HFFc6 (cell line): ENCODE measurements around the gene RASGRF2. TPM values are rescaled to one million over a fixed set of nuclear protein-coding genes. Genes with fewer than 3 reads are reported as not detected.

Experiments used
- DNase-seq: peaks from one replicate; pipeline ENCODE4 v3.0.0-alpha.2; 2018
- H3K27ac Mint-ChIP-seq: 2 replicates; pipeline ENCODE4 v1.8.0; 2020; ENCODE audit warnings: mild to moderate bottlenecking, mixed read lengths
- H3K27me3 Mint-ChIP-seq: 2 replicates; pipeline ENCODE4 v1.8.0; 2021; ENCODE audit warnings: mild to moderate bottlenecking, moderate library complexity, mixed read lengths; ENCODE audit not compliant: insufficient read depth
- H3K36me3 Mint-ChIP-seq: 2 replicates; pipeline ENCODE4 v1.8.0; 2021; ENCODE audit warnings: low read depth, mixed read lengths
- H3K4me1 Mint-ChIP-seq: 2 replicates; pipeline ENCODE4 v1.8.0; 2020; ENCODE audit warnings: low read depth, mixed read lengths
- H3K4me3 Mint-ChIP-seq: 2 replicates; pipeline ENCODE4 v1.8.0; 2020; ENCODE audit warnings: mild to moderate bottlenecking, moderate library complexity, mixed read lengths
- H3K9me3 Mint-ChIP-seq: 2 replicates; pipeline ENCODE4 v1.8.0; 2020; ENCODE audit warnings: mild to moderate bottlenecking, mixed read lengths
- CTCF ChIP-seq: fragments of 200-600 bp; sonication (generic); IDR thresholded peaks from 2 replicates; pipeline ENCODE4 v1.5.0; 2021; ENCODE audit warnings: antibody characterized with exemption, mild to moderate bottlenecking
- total RNA-seq, 6 experiments: library from RNA; stranded (reverse); fragmentation: NEBNext Ultra II Directional; extraction: Animal tissue kit (Norgen Biotek cat#: 25700); gene quantifications; 2 replicates in 1 of 6; 3 replicates in 5 of 6; pipeline ENCODE4 v1.2.3, GENCODE V29; 2021

The RASGRF2 gene
- total RNA-seq, 6 experiments from 2014 or later, result 0.21 to 0.97 (median 0.69) TPM

- no peak overlapping the region for H3K4me3 Mint-ChIP-seq
- no peak for DNase-seq
- peaks cover 7% of the 10 kb centered on the region for H3K27me3 Mint-ChIP-seq
- TF ChIP-seq CTCF, result no peak
- H3K9me3 Mint-ChIP-seq, result no peaks in the 10 kb centered on the region
- H3K4me1 Mint-ChIP-seq, result no peaks in the 10 kb centered on the region
- no peak overlapping the region for H3K27ac Mint-ChIP-seq
- no peaks in the 10 kb centered on the region for H3K36me3 Mint-ChIP-seq
Measured at GRCh38 chr5:81003811-81004386, 43.7 kb downstream of the RASGRF2 start.

GRCh38 chr5:81005708-81006107, 45.5 kb downstream of the RASGRF2 start:
- no peak for TF ChIP-seq CTCF
- Mint-ChIP-seq H3K9me3 (no peaks in the 10 kb centered on the region), H3K27ac (no peak overlapping the region), H3K4me3 (no peak overlapping the region), H3K27me3 (peaks cover 6% of the 10 kb centered on the region), H3K36me3 (no peaks in the 10 kb centered on the region), H3K4me1 (no peaks in the 10 kb centered on the region)
- no peak for DNase-seq

- no peak overlapping the region for H3K27ac Mint-ChIP-seq
Measured at GRCh38 chr5:81006231-81006630, 46.1 kb downstream of the RASGRF2 start.

GRCh38 chr5:81006947-81007636, 46.9 kb downstream of the RASGRF2 start:
- Mint-ChIP-seq H3K27ac (no peak overlapping the region), H3K4me3 (no peak overlapping the region), H3K9me3 (no peaks in the 10 kb centered on the region), H3K27me3 (peaks cover 6% of the 10 kb centered on the region), H3K4me1 (no peaks in the 10 kb centered on the region), H3K36me3 (no peaks in the 10 kb centered on the region)
- no peak for TF ChIP-seq CTCF
- DNase-seq, result no peak

More at GRCh38 chr5:81006231-81006630, 46.1 kb downstream of the RASGRF2 start:
- Mint-ChIP-seq H3K36me3 (no peaks in the 10 kb centered on the region), H3K4me1 (no peaks in the 10 kb centered on the region), H3K27me3 (peaks cover 6% of the 10 kb centered on the region), H3K4me3 (no peak overlapping the region), H3K9me3 (no peaks in the 10 kb centered on the region)
- no peak for DNase-seq
- TF ChIP-seq CTCF, result no peak

GRCh38 chr5:81007637-81008027, 47.5 kb downstream of the RASGRF2 start:
- Mint-ChIP-seq H3K36me3 (no peaks in the 10 kb centered on the region), H3K9me3 (no peaks in the 10 kb centered on the region), H3K27me3 (peaks cover 6% of the 10 kb centered on the region)

More at GRCh38 chr5:81007637-81008027, 47.5 kb downstream of the RASGRF2 start:
- Mint-ChIP-seq H3K4me3 (no peak overlapping the region), H3K4me1 (no peaks in the 10 kb centered on the region), H3K27ac (no peak overlapping the region)
- TF ChIP-seq CTCF, result no peak
- DNase-seq, result no peak
